Calu3 (cell line): ENCODE measurements around the gene ZNF407. TPM values are rescaled to one million over a fixed set of nuclear protein-coding genes. Genes with fewer than 3 reads are reported as not detected.

Source experiments
- BruUV-seq: library from RNA; stranded (reverse); fragments of 400-500 nt; replicated peaks from 2 replicates; lab custom pipeline; 2021; lab: Mats Ljungman, UMichigan
- CTCF ChIA-PET: fragments of 300-600 bp; sonication (Branson Sonifier 250); formaldehyde crosslinking; loops from one replicate; lab custom pipeline; 2022; ENCODE audit warnings: antibody characterized with exemption; lab: Charles Lee
- DNase-seq: peaks from one replicate; pipeline ENCODE4 v3.0.0; 2022
- H3K27ac Mint-ChIP-seq: one replicate; pipeline ENCODE4 v1.8.0; 2022; ENCODE audit warnings: mixed read lengths; ENCODE audit not compliant: unreplicated experiment
- H3K27me3 Mint-ChIP-seq: one replicate; pipeline ENCODE4 v1.8.0; 2022; ENCODE audit warnings: mixed read lengths; ENCODE audit not compliant: unreplicated experiment
- H3K36me3 Mint-ChIP-seq: one replicate; pipeline ENCODE4 v1.8.0; 2022; ENCODE audit warnings: mild to moderate bottlenecking, moderate library complexity, mixed read lengths; ENCODE audit not compliant: insufficient read depth, unreplicated experiment
- H3K4me1 Mint-ChIP-seq: one replicate; pipeline ENCODE4 v1.8.0; 2022; ENCODE audit warnings: mild to moderate bottlenecking, low read depth, mixed read lengths; ENCODE audit not compliant: unreplicated experiment
- H3K4me3 Mint-ChIP-seq: one replicate; pipeline ENCODE4 v1.8.0; 2022; ENCODE audit warnings: mild to moderate bottlenecking, low read depth, moderate library complexity, mixed read lengths; ENCODE audit not compliant: unreplicated experiment
- H3K9me3 Mint-ChIP-seq: one replicate; pipeline ENCODE4 v1.8.0; 2022; ENCODE audit warnings: low read depth, mixed read lengths; ENCODE audit not compliant: unreplicated experiment
- intact Hi-C: fragments of 100-400 bp; cut with micrococcal nuclease; formaldehyde crosslinking; loops from one replicate; pipeline ENCODE4 v1.10.0; 2022; ENCODE audit not compliant: unreplicated experiment
- total RNA-seq: library from RNA; stranded (reverse); gene quantifications from 2 replicates; pipeline ENCODE4 v1.2.3, GENCODE V29; 2022
- TF ChIP-seq, protein P1 (sequence below): fragments of 200-600 bp; IDR thresholded peaks from one replicate; pipeline ENCODE4 v1.8.0; 2022; ENCODE audit warnings: antibody characterized with exemption; ENCODE audit not compliant: unreplicated experiment

Gene ZNF407
- total RNA-seq, 1 experiment from 2014 or later: 17.4 TPM

DNA sequence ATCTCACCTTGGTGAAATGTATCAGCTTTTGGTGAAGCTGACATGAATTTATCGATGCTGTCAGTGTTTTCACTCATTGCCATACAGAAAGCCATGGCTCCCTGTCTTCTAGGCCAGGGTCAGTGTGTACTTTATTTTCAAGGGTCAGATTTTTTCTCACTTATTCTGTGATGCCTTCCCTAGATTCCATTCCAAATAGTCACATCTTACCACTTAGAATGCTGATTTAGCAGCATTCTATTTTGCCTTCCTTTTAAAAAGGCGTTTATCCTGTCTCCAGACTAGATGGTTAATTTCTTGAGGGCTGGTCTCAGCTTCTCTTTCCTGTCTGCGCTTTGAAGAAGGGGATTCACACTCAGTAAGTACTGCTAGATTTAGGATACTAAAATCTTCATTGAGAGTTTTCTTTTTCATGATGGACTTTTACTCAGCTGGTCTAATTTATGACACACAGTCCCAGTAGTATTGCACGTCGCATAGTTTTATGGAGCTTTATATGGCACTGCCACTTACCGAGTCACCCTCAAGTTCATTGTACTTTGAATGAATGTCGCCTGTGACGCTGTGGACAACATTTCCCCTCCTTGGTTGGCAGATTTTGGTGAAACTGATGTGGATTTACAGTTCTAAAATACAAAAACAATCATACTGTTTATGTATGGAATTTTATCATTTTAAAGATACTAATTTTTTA is 194.0 kb downstream of the ZNF407 start:
- CTCF ChIA-PET: no interaction called here
- Mint-ChIP-seq H3K36me3 (no peaks in the 10 kb centered on the region), H3K4me1 (peaks cover 4% of the 10 kb centered on the region), H3K9me3 (no peaks in the 10 kb centered on the region), H3K27me3 (no peaks in the 10 kb centered on the region), H3K27ac (no peak overlapping the region), H3K4me3 (no peak overlapping the region)
- DNase-seq: no peak
- intact Hi-C loops: no loop called here
- TF ChIP-seq, protein P1, sequence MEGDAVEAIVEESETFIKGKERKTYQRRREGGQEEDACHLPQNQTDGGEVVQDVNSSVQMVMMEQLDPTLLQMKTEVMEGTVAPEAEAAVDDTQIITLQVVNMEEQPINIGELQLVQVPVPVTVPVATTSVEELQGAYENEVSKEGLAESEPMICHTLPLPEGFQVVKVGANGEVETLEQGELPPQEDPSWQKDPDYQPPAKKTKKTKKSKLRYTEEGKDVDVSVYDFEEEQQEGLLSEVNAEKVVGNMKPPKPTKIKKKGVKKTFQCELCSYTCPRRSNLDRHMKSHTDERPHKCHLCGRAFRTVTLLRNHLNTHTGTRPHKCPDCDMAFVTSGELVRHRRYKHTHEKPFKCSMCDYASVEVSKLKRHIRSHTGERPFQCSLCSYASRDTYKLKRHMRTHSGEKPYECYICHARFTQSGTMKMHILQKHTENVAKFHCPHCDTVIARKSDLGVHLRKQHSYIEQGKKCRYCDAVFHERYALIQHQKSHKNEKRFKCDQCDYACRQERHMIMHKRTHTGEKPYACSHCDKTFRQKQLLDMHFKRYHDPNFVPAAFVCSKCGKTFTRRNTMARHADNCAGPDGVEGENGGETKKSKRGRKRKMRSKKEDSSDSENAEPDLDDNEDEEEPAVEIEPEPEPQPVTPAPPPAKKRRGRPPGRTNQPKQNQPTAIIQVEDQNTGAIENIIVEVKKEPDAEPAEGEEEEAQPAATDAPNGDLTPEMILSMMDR: no peak
- BruUV-seq: no TSS peak

DNA sequence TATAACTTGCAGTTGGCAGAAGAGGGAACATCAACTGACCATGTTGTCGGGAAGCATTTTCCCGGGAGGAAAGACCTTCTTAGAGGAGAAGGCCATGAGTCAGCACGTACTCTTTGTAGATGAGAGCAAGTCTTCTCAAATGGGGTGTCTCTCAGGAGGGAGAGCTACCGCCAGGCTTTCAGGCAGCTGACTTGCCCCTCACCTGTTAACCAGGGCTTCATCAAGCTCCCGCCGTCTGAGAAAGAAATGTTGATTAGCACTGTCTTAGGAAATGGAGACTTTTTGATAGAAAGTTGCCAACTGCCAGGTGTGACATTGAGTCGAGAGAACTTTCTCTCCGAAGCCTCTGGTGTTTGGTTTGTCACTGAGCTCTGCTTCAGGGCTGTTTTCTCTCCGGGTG is 196.1 kb downstream of the ZNF407 start:
- Mint-ChIP-seq H3K4me1 (peaks cover 16% of the 10 kb centered on the region), H3K27ac (no peak overlapping the region), H3K27me3 (no peaks in the 10 kb centered on the region), H3K4me3 (no peak overlapping the region), H3K36me3 (no peaks in the 10 kb centered on the region), H3K9me3 (no peaks in the 10 kb centered on the region)
- TF ChIP-seq, protein P1: no peak
- CTCF ChIA-PET: no interaction called here
- intact Hi-C loops: no loop called here
- no peak for DNase-seq
- BruUV-seq: no TSS peak

DNA sequence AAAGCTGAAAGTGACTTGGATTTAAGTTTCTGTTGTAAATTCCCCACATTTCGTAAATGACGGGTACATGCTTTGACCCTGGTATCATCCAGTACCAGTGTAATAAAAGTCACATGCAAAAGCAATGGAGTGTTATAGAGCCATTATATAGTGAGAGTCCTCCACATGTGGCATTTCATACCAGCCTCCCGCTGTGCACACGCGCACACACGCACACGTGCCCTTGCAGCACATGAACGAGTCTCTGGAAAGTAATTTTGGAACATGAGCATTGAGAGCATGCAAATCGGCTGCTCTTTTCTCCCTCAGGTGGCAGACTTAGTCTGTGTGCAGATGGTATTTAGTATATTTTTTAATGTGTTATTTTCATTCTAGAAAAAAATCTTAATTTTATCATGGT is 198.1 kb downstream of the ZNF407 start:
- CTCF ChIA-PET: no interaction called here
- no peak for DNase-seq
- H3K4me3 Mint-ChIP-seq: no peak overlapping the region
- intact Hi-C loops: no loop called here
- H3K4me1 Mint-ChIP-seq: peaks cover 16% of the 10 kb centered on the region
- no TSS peak for BruUV-seq
- H3K9me3 Mint-ChIP-seq: no peaks in the 10 kb centered on the region
- no peak overlapping the region for H3K27ac Mint-ChIP-seq
- no peaks in the 10 kb centered on the region for H3K27me3 Mint-ChIP-seq
- TF ChIP-seq, protein P1: no peak
- H3K36me3 Mint-ChIP-seq: no peaks in the 10 kb centered on the region

- no peak for DNase-seq
- Mint-ChIP-seq H3K27me3 (no peaks in the 10 kb centered on the region), H3K36me3 (no peaks in the 10 kb centered on the region), H3K4me3 (no peak overlapping the region), H3K27ac (no peak overlapping the region), H3K4me1 (peaks cover 16% of the 10 kb centered on the region), H3K9me3 (no peaks in the 10 kb centered on the region)
- TF ChIP-seq, protein P1: no peak
- CTCF ChIA-PET: no interaction called here
- intact Hi-C loops: no loop called here
- BruUV-seq: no TSS peak
Measured at GRCh38 chr18:74796211-74796610, 198.5 kb downstream of the ZNF407 start.
